Activated CD4-positive, alpha-beta T cell treated with anti-CD3 and anti-CD28 coated beads for 48 hours (primary cell): Measurements from ENCODE around the gene NACAD.
"Not testable (repeated sequence)": the region's sequence is repeated elsewhere in the genome, so short reads cannot be mapped to it uniquely, and the experiment has no call there.

ENCODE experiments used
- DNase-seq: peaks from one replicate; pipeline ENCODE4 v3.0.0-alpha.2; 2020

Gene NACAD

DNA sequence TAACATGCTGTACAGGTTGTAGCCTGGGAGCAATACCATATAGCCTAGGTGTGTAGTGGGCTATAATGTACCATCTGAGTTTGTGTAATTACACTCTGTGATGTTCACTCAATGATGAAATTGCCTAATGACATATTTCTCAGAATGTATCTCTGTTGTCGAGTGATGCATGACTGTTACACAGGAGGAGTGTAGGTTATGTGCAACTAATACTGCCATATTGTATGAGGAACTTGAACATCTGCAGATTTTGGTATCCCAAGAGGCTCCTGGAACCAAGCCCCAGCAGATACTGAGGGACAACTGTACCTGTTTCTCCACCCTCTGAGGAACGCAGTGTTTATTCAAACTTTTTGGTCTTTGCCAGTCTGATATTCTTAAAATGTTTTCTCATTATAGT, 38.6 kb downstream of the NACAD start:
- DNase-seq, result no peak

DNA sequence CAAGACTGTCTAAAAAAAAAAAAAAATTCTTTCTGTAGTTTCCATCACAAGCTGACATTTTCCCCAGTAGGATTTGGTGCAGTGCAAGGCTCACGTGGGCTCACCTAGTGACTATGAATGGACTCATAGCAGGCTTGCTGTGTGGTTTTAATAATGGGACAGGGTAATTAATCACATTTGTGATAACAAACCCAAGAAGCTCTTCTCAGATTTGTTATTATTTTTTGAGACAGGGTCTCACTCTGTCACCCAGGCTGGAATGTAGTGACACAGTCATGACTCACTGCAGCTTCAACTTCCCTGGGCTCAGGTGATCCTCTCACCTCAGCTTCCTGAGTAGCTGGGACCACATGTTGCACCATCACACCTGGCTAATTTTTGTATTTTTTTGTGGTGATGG, 40.0 kb downstream of the NACAD start:
- DNase-seq, result no peak

DNA sequence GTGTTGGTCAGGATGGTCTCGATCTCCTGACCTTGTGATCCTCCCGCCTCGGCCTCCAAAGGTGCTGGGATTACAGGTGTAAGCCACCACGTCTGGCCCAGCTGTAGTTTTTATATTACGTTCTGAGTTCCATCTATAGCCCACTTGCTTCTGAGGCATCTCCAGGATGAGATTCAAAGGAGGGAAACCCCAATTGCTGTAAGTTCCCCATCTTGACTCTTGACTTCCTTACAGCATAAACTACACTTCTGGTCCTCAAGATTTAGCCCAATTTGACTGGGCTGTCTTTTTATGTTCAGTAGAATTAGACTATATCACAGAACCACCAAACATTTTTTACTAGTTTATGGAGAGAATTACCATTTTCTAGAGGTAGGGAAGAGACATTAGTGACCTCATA, 44.4 kb downstream of the NACAD start:
- no peak for DNase-seq

DNA sequence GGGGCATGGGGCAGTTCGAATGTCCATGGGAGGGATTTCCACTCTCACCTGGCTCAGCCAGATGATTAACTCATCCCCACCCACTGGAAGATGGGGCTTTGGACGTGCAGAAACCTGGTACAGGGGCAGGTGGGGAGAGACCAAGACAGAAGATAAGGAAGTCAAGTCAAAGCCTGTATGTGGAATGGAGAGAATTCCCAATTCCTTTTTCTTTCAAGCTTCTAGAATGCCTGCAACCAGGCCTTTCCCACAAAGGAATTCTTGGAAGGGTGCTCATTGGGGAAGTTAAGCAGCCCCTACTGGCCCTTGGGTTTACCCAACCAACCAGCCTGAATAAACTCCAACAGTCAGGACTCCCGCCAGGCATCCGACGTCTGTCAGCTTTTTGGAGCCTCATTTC, 49.7 kb downstream of the NACAD start:
- DNase-seq, result no peak

DNA sequence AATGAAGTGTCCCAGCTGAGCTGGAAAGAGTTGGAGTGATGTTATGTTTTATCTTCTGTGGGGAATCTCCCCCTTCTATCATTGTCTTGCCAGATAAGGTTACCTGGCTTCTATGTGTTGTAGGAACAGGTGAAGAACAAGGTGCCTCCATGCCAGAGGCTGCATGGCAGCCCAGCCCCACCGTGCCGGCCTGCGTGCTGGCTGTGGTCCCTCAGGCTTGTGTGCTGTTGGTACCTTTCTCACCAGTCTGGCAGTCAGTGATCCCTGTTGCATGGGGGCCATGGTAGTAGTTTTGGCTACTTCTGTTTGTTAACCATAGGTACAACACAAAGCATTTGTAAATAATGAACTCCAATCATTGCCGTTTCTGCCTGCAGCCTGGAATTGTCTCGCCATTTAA, 50.9 kb downstream of the NACAD start:
- no peak for DNase-seq

DNA sequence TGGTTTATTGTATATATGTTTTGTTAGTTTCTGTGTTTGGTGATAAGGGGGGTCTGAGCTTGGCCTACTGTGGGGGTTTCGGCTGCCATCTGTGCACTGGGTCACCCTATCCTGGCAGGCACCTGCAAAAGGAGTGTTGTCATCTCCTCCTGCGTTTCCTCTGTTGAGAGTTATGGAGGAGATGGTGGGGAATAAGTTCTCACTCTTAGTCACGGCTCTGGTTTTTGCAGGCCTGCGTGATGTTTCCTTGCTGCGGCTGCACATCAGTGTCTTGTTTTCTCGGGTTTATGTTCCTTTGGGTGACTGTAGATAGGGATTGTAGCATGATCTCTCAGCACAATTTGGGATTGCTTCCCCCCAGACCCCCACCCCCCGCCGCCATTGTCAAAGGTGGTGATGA, 52.0 kb downstream of the NACAD start:
- DNase-seq, result peak; percentile 49

DNA sequence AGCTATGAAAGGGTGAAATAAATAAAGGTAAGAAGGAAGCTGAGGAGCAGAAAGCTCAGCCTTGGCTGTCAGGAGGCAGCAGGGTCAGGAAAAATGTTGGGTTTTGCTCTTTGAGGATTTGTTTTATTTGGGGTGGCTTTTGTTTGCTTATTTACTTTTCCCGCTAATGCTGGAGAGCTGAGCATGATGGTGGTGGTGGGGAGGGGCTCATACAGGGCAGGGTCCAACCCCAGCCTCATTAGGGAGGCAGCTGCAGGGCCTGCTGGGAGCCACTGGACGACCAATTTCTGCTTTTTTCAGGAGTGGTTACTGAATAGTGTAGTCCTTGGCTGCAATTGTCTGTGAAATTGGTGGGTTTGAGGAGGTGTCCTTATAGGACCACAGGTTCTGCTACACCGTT, 52.5 kb downstream of the NACAD start:
- DNase-seq, result no peak

DNA sequence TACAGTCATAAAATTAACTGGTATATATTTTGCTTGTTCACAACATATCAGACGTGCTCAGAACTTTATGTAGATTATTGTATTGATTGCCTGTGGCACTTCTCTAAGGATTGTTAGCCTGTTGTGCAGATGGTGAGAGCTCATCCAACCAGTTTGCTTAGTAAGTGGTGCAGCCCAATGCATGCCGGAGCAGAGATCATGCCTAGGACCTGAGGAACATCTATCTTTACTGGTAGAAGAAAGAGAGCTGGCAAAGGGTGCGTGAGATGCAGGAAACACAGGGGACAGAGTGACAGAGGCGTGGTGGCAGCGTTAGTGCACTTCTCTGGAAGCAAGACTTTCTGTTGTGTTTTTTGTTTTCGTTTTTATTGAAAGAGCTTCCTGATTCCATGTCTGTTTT, 52.9 kb downstream of the NACAD start:
- peak; percentile 35 for DNase-seq

DNA sequence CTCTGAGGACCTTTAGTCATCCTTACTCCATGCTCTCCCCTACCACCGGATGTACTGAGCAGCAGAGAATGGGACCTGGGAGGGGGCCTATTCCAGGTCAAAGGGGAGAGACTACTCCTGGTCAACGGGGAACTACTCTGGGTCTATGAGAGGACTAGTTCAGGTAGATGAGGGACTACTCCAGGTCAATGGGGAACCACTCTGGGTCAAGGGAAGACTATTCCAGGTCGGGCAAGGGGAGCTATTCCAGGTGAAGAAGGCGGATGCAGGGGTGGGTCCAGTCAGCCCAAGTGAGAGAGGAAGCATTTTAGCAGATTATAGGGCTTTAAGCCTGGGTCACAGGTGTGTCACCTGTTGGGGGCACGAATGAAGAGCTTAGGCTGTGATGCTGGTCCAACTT, 53.4 kb downstream of the NACAD start:
- DNase-seq, result no peak

DNA sequence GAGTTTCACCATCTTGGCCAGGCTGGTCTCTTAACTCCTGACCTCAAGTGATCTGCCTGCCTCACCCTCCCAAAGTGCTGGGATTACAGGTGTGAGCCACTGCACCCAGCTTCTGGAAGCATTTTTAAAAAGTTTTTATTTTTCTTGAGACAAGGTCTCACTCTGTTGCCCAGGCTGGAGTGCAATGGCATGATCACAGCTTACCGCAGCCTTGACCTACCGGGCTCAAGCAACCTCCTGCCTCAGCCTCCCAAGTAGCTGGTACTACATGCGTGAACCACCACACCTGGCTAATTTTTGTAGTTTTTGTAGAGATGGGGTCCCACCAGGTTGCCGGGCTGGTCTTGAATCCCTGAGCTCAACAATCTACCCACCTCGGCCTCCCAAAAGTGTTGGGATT, 54.1 kb downstream of the NACAD start:
- DNase-seq, result not testable (repeated sequence)

DNA sequence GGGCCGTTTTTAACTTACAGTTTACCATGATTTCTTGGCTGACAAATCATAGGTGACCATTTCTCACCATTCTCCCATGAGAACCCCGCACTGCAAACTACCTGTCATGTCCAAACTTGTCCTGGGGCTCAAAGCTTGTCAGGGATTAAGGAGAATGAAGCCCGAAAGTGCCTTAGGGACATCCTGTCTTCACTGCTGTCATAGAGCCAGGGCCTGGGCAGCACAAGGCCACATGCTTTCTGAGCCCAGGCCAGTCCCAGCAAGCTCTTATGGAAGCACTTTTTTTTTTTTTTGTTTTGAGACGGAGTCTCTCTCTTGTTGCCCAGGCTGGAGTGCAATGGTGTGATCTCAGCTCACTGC, 54.9 kb downstream of the NACAD start:
- no peak for DNase-seq

DNA sequence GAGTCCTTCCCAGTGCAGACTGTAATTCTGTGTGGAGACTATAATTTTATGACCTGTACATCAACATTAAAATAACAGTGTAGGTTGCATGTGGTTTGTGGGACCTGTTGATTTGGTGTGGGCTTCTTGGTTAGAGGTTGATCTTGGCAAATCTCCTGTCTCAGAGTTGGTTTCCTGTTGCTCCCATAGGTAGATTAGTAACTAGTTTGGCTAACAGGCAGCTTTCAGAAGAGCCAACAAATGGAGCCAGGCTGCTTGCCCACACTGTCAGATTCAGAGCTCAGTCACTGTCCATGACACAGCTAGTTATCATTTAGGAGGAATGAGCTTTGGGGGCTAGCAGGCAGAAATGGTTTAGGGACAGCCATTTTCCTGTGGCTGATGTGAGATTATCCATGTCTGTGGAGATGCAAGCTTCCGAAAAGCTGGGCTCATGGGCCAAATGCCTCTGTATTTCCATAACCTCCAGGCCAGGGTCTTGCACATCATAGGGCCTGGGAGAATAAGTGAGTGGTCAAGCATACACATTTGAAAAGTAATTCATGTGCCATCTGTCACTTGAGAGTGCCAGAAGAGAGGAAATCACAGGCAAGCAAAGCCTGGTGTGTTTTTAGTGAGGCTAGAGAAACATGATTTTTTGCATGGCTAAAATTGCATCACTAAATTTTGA, 55.4 kb downstream of the NACAD start:
- peak; percentile 9 for DNase-seq

DNA sequence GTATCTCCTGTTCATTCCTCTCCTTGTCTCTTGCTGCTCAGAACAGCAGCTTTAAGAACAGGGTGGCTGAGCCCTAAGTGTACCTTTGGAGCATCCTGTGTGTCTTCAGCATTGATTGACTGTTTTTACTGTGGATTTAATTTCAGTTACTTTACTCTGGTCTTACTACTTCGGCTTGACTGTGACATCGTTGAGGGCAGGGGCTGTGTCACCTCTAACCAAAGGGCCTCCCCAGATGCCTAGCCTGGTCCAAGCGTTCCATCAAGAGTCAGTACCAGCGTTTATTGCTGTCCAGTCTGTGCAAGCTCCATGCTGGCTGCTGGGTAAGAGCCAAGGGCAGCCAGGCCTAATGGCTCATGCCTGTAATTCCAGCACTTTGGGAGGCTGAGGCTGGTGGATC, 56.3 kb downstream of the NACAD start:
- no peak for DNase-seq

DNA sequence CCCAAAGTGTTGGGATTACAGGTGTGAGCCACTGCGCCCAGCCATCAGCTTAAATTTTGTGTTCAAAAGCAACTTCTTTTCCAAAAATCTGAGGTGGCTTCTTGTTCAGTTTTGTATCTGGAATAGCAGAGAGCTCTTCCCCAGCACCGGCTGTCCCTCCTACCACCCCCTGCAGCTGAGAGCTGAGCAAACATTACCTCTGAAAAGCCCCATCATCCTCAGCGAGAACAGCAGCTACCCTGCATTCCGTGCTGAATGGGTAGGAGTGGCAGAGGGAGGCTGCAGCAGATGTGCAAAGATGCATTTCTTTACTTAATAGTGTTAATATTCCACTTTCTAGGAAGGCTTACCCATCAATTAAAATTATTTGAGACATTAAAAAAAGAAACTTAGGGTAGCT, 56.9 kb downstream of the NACAD start:
- no peak for DNase-seq
